Natural killer cell (primary cell): ENCODE data around the gene NCR3LG1. TPM values are rescaled to one million over a fixed set of nuclear protein-coding genes. Genes with fewer than 3 reads are reported as not detected.
"Not testable (repeated sequence)": the region's sequence is repeated elsewhere in the genome, so short reads cannot be mapped to it uniquely, and the experiment has no call there.

Source experiments
- ATAC-seq, 3 donors: fragments of 150-1000 bp in 2 of 3; fragments of 200-7000 bp in 1 of 3; cut with Tn5 transposase; 1 replicate in 1 of 3; 2 replicates in 2 of 3; pipeline ENCODE4 v1.10.0; 2021; ENCODE audit warnings: mild to moderate bottlenecking in 2 of 3, moderate library complexity in 2 of 3
- DNase-seq, 2 donors: peaks; one replicate each; pipeline versions ENCODE4 v3.0.0 to v3.0.0-alpha.2; 2013 to 2021; ENCODE audit warnings: mixed read lengths in 1 of 2
- H3K27ac ChIP-seq: one replicate; pipeline ENCODE4 v1.5.1; 2013; ENCODE audit warnings: mild to moderate bottlenecking, low read length
- H3K27me3 ChIP-seq: one replicate; pipeline ENCODE4 v1.6.1; 2013; ENCODE audit warnings: low read length; ENCODE audit not compliant: control insufficient read depth, insufficient read depth
- H3K36me3 ChIP-seq: one replicate; pipeline ENCODE4 v1.6.1; 2013; ENCODE audit warnings: low read length; ENCODE audit not compliant: control insufficient read depth, insufficient read depth
- H3K4me1 ChIP-seq: one replicate; pipeline ENCODE4 v1.6.1; 2013; ENCODE audit warnings: low read length; ENCODE audit not compliant: control insufficient read depth, insufficient read depth
- H3K4me3 ChIP-seq: one replicate; pipeline ENCODE4 v1.5.1; 2013; ENCODE audit warnings: low read length
- H3K9me3 ChIP-seq: one replicate; pipeline ENCODE4 v1.6.1; 2013; ENCODE audit warnings: low read length; ENCODE audit not compliant: control insufficient read depth, insufficient read depth
- H3K27ac Mint-ChIP-seq, 2 donors: one replicate each; pipeline ENCODE4 v1.8.0; 2022; ENCODE audit warnings: mild to moderate bottlenecking in 2 of 2, mixed read lengths in 2 of 2, moderate library complexity in 1 of 2
- H3K27me3 Mint-ChIP-seq, 2 donors: one replicate each; pipeline ENCODE4 v1.8.0; 2022; ENCODE audit warnings: low read depth in 2 of 2, mixed read lengths in 2 of 2
- H3K36me3 Mint-ChIP-seq: one replicate; pipeline ENCODE4 v1.8.0; 2022; ENCODE audit warnings: mixed read lengths
- H3K4me1 Mint-ChIP-seq, 2 donors: one replicate each; pipeline ENCODE4 v1.8.0; 2022; ENCODE audit warnings: mixed read lengths in 2 of 2
- H3K4me3 Mint-ChIP-seq: one replicate; pipeline ENCODE4 v1.8.0; 2022; ENCODE audit warnings: mild to moderate bottlenecking, moderate library complexity, mixed read lengths
- H3K9me3 Mint-ChIP-seq, 2 donors: one replicate each; pipeline ENCODE4 v1.8.0; 2022; ENCODE audit warnings: mixed read lengths in 2 of 2
- WGBS: methylation state at CpG from one replicate; pipeline ENCODE4 v1.1.7; 2013; ENCODE audit warnings: missing lambda C conversion rate; ENCODE audit not compliant: insufficient coverage; 5-methylcytosine and 5-hydroxymethylcytosine counted together
- intact Hi-C: fragments of 100-400 bp; cut with micrococcal nuclease; formaldehyde crosslinking; loops from one replicate; pipeline ENCODE4 v1.14.2; 2022
- total RNA-seq, 4 donors: library from RNA; stranded (reverse); fragments of 120-200 nt in 1 of 4; gene quantifications; one replicate each; pipeline versions ENCODE4 v1.2.3 to v1.2.4, GENCODE V29; 2013 to 2022
- TF ChIP-seq, protein P1 (sequence below): fragments of 200-600 bp; IDR thresholded peaks from one replicate; pipeline ENCODE4 v1.8.0; 2022; ENCODE audit warnings: antibody characterized with exemption

NCR3LG1 gene
- total RNA-seq, 3 donors from 2014 or later (not counting 1 experiment from before 2014, with no cell fraction given) = 6.3 to 10.1 (median 9.7) TPM

- Mint-ChIP-seq H3K4me3 (no peak overlapping the region), H3K9me3 (no peaks in the 10 kb centered on the region), H3K36me3 (no peaks in the 10 kb centered on the region), H3K27me3 (peaks cover 17 to 24% of the 10 kb centered on the region in 2 donors), H3K27ac (no peak overlapping the region), H3K4me1 (no peaks in the 10 kb centered on the region)
- TF ChIP-seq, protein P1, sequence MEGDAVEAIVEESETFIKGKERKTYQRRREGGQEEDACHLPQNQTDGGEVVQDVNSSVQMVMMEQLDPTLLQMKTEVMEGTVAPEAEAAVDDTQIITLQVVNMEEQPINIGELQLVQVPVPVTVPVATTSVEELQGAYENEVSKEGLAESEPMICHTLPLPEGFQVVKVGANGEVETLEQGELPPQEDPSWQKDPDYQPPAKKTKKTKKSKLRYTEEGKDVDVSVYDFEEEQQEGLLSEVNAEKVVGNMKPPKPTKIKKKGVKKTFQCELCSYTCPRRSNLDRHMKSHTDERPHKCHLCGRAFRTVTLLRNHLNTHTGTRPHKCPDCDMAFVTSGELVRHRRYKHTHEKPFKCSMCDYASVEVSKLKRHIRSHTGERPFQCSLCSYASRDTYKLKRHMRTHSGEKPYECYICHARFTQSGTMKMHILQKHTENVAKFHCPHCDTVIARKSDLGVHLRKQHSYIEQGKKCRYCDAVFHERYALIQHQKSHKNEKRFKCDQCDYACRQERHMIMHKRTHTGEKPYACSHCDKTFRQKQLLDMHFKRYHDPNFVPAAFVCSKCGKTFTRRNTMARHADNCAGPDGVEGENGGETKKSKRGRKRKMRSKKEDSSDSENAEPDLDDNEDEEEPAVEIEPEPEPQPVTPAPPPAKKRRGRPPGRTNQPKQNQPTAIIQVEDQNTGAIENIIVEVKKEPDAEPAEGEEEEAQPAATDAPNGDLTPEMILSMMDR = no peak
- WGBS = 87% methylated on average over 10 of the region's 11 CpGs
- H3K36me3 ChIP-seq = no peaks in the 10 kb centered on the region
- H3K27ac ChIP-seq = no peak overlapping the region
- DNase-seq (no peak), ATAC-seq (no peak)
- H3K4me3 ChIP-seq = no peak overlapping the region
- H3K27me3 ChIP-seq = no peaks in the 10 kb centered on the region
- no peaks in the 10 kb centered on the region for H3K9me3 ChIP-seq
- no peaks in the 10 kb centered on the region for H3K4me1 ChIP-seq
- intact Hi-C loops = no loop called here
These were observed 72.1 kb downstream of the NCR3LG1 start for GRCh38 chr11:17423533-17424310.

DNA sequence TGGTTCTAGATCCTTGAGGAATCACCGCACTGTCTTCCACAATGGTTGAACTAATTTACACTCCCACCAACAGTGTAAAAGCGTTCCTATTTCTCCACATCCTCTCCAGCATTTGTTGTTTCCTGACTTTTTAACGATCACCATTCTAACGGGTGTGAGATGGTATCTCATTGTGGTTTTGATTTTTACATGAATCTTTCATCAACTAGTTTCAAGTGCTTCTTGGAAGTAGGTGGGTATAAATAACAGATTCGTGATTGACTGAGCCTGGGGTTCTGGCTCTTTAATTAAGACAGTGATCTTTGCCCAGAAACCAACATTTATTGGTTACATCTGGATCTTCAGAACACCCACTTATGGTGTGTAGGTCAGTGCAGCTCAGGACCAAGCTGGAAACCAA is 74.6 kb downstream of the NCR3LG1 start:
- no CpG with 5 or more reads among the region's 5 CpGs for WGBS

More for the DNA sequence above, 74.6 kb downstream of the NCR3LG1 start:
- H3K4me3 Mint-ChIP-seq, H3K9me3 Mint-ChIP-seq, H3K9me3 ChIP-seq, H3K36me3 Mint-ChIP-seq, H3K36me3 ChIP-seq, H3K4me3 ChIP-seq, H3K27ac ChIP-seq, DNase-seq, ATAC-seq, H3K27ac Mint-ChIP-seq, H3K27me3 ChIP-seq, H3K4me1 ChIP-seq, intact Hi-C loops, H3K4me1 Mint-ChIP-seq: not testable (repeated sequence)
- H3K27me3 Mint-ChIP-seq = peaks cover 0 to 13% of the 10 kb centered on the region in 2 donors

Other genes with a start within 250 kb of the NCR3LG1 start
- gene PIK3C2A, start 143.8 kb upstream of the NCR3LG1 start, total RNA-seq = 10 to 100 TPM; 68.2 to 82.3 (median 69.1) TPM
- 100 to 1,000 TPM in 1 of 3 donors, 10 to 100 TPM in 2; 70.7 to 101 (median 81.4) TPM for gene NUCB2, start 75.1 kb upstream of the NCR3LG1 start, total RNA-seq
- under 1 TPM in 1 of 3 donors, not detected in 2; 1.00 TPM for gene KCNJ11, start 36.9 kb downstream of the NCR3LG1 start, total RNA-seq
- gene ABCC8, start 125.0 kb downstream of the NCR3LG1 start, total RNA-seq = not detected
- gene USH1C, start 192.6 kb downstream of the NCR3LG1 start, total RNA-seq = not detected
- not detected for gene OTOG, start 195.5 kb downstream of the NCR3LG1 start, total RNA-seq